Lower leg skin (tissue), 3 donors: ENCODE data around the gene MED27.

Source experiments
- CTCF ChIP-seq, 3 donors: fragments of 450-650 bp; IDR thresholded peaks; one replicate each; pipeline ENCODE4 v1.5.1; 2016; ENCODE audit warnings: antibody characterized with exemption in 3 of 3, mild to moderate bottlenecking in 3 of 3, moderate library complexity in 2 of 3
- POLR2A ChIP-seq, 2 donors: fragments of 450-650 bp; IDR thresholded peaks; one replicate each; pipeline ENCODE4 v1.6.1; 2016 to 2017; ENCODE audit warnings: antibody characterized with exemption in 2 of 2, mild to moderate bottlenecking in 1 of 2, moderate library complexity in 1 of 2

GRCh38 chr9:131854896-131855613, 224.6 kb downstream of the MED27 start:
- TF ChIP-seq CTCF (IDR thresholded peaks at IDR 0.05) (no peak), POLR2A (IDR thresholded peaks at IDR 0.05) (no peak)
